OCI-LY7 (cell line): ENCODE results near the gene G6PD.
"Not testable (repeated sequence)": the region's sequence is repeated elsewhere in the genome, so short reads cannot be mapped to it uniquely, and the experiment has no call there.

Experiments used
- CTCF ChIP-seq: fragments of 200-600 bp; sonication (generic); conservative IDR thresholded peaks from 2 replicates; pipeline ENCODE4 v1.5.1; 2014; ENCODE audit warnings: mild to moderate bottlenecking, antibody characterized with exemption, low read length, moderate library complexity, mixed read lengths
- EZH2phosphoT487 ChIP-seq: fragments of 200-600 bp; sonication (generic); IDR thresholded peaks from 2 replicates; pipeline ENCODE4 v1.6.1; 2018; ENCODE audit warnings: low read depth, borderline replicate concordance, mild to moderate bottlenecking, mixed run types, antibody characterized with exemption, low read length, moderate library complexity, mixed read lengths

- TF ChIP-seq CTCF, EZH2phosphoT487: not testable (repeated sequence)
Observed at GRCh38 chrX:154590415-154590814, 43.8 kb upstream of the G6PD start.
